ENCODE data around the gene SLC36A3.

DNA sequence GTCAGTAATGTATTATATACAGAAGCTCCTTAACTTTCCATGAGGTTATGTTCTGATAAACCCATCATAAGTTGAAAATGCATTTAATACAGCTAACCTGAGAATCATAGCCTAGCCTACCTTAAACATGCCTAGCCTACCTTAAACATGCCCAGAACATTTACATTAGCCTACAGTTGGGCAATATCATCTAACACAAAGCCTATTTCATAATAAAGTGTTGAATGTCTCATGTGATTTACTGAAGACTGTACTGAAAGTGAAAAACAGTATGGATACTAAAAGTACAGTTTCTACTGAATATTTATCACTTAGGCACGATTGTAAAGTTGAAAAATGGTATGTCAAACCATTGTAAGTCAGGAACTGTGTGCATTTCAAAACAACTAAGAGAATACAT, 49.0 kb downstream of the SLC36A3 start:
- TF ChIP-seq JUN (CRISPR knock-in tag; IDR thresholded peaks at IDR 0.05) (no peak), ERG (CRISPR knock-in tag; IDR thresholded peaks at IDR 0.05) (no peak)

All from WTC11 (cell line).